ENCODE data around the gene ADARB1. TPM values are rescaled to one million over a fixed set of nuclear protein-coding genes. Genes with fewer than 3 reads are reported as not detected.

Gene ADARB1
- total RNA-seq, 1 donor from 2014 or later = 14.0 TPM

- H3K27me3 ChIP-seq (ENCODE audit: control insufficient read depth, insufficient read depth, low read length) = no peaks in the 10 kb centered on the region
- FAIRE-seq (no peak), DNase-seq (ENCODE audit: low read depth) (no peak)
- no peaks in the 10 kb centered on the region for H3K36me3 ChIP-seq (ENCODE audit: control insufficient read depth, insufficient read depth, low read length)
- no peak overlapping the region for H3K4me3 ChIP-seq (ENCODE audit: low read depth, low read length)
- no peak for TF ChIP-seq CTCF (IDR thresholded peaks at IDR 0.05; ENCODE audit: insufficient read depth, low read length, severe bottlenecking)
Observed at GRCh38 chr21:45088116-45088515, 13.7 kb downstream of the ADARB1 start.

- H3K4me3 ChIP-seq (ENCODE audit: low read depth, low read length) = no peak overlapping the region
- DNase-seq (ENCODE audit: low read depth) = no peak
- no peak for FAIRE-seq
- no peak for TF ChIP-seq CTCF (IDR thresholded peaks at IDR 0.05; ENCODE audit: insufficient read depth, low read length, severe bottlenecking)
- H3K36me3 ChIP-seq (ENCODE audit: control insufficient read depth, insufficient read depth, low read length) = no peaks in the 10 kb centered on the region
- no peaks in the 10 kb centered on the region for H3K27me3 ChIP-seq (ENCODE audit: control insufficient read depth, insufficient read depth, low read length)
Observed at GRCh38 chr21:45088729-45089128, 14.3 kb downstream of the ADARB1 start.

GRCh38 chr21:45089964-45090363 lies 15.6 kb downstream of the ADARB1 start:
- FAIRE-seq (no peak), DNase-seq (ENCODE audit: low read depth) (no peak)
- H3K4me3 ChIP-seq (ENCODE audit: low read depth, low read length) = no peak overlapping the region
- TF ChIP-seq CTCF (IDR thresholded peaks at IDR 0.05; ENCODE audit: insufficient read depth, low read length, severe bottlenecking) = no peak
- H3K36me3 ChIP-seq (ENCODE audit: control insufficient read depth, insufficient read depth, low read length) = no peaks in the 10 kb centered on the region
- H3K27me3 ChIP-seq (ENCODE audit: control insufficient read depth, insufficient read depth, low read length) = no peaks in the 10 kb centered on the region

- no peak for TF ChIP-seq CTCF (IDR thresholded peaks at IDR 0.05; ENCODE audit: insufficient read depth, low read length, severe bottlenecking)
- no peaks in the 10 kb centered on the region for H3K36me3 ChIP-seq (ENCODE audit: control insufficient read depth, insufficient read depth, low read length)
- FAIRE-seq (no peak), DNase-seq (ENCODE audit: low read depth) (no peak)
- H3K4me3 ChIP-seq (ENCODE audit: low read depth, low read length) = no peak overlapping the region
- no peaks in the 10 kb centered on the region for H3K27me3 ChIP-seq (ENCODE audit: control insufficient read depth, insufficient read depth, low read length)
Observed at GRCh38 chr21:45090966-45091365, 16.6 kb downstream of the ADARB1 start.

GRCh38 chr21:45091550-45092322 lies 17.4 kb downstream of the ADARB1 start:
- Histone ChIP-seq H3K4me3 (ENCODE audit: low read depth, low read length) (no peak overlapping the region), H3K36me3 (ENCODE audit: control insufficient read depth, insufficient read depth, low read length) (no peaks in the 10 kb centered on the region), H3K27me3 (ENCODE audit: control insufficient read depth, insufficient read depth, low read length) (no peaks in the 10 kb centered on the region)
- DNase-seq (ENCODE audit: low read depth) = no peak
- FAIRE-seq = no peak
- TF ChIP-seq CTCF (IDR thresholded peaks at IDR 0.05; ENCODE audit: insufficient read depth, low read length, severe bottlenecking) = no peak

All from bronchial epithelial cell (primary cell).